Stomach (tissue), 9 donors: ENCODE results near the gene SGCA. TPM values are rescaled to one million over a fixed set of nuclear protein-coding genes. Genes with fewer than 3 reads are reported as not detected.

Source experiments
- DNase-seq, 2 donors: peaks; one replicate each; pipeline versions ENCODE4 v3.0.0 to v3.0.0-alpha.2; 2013 to 2019
- H3K27ac ChIP-seq, 5 donors: fragments of 200-600 bp in 4 of 5; sonication (generic) in 4 of 5; one replicate each; pipeline ENCODE4 v1.5.1; 2013 to 2019; ENCODE audit warnings: mild to moderate bottlenecking in 1 of 5, moderate library complexity in 1 of 5
- H3K27me3 ChIP-seq, 3 donors: fragments of 200-600 bp; sonication (generic); one replicate each; pipeline ENCODE4 v1.5.1; 2017 to 2019; ENCODE audit warnings: mixed run types in 1 of 3
- H3K36me3 ChIP-seq, 4 donors: fragments of 200-600 bp; sonication (generic); 1 replicate in 3 of 4; 2 replicates in 1 of 4; pipeline ENCODE4 v1.5.1; 2016 to 2019
- H3K4me1 ChIP-seq, 4 donors: fragments of 200-600 bp; sonication (generic); one replicate each; pipeline ENCODE4 v1.5.1; 2016 to 2019
- H3K4me3 ChIP-seq, 4 donors: fragments of 200-600 bp; sonication (generic) in 3 of 4; one replicate each; pipeline ENCODE4 v1.5.1; 2016 to 2019; ENCODE audit warnings: mild to moderate bottlenecking in 1 of 4
- H3K9me3 ChIP-seq, 4 donors: fragments of 200-600 bp; sonication (generic); one replicate each; pipeline ENCODE4 v1.5.1; 2016 to 2019
- EP300 ChIP-seq: sonication (generic); formaldehyde crosslinking; IDR thresholded peaks from one replicate; pipeline ENCODE4 v1.6.1; 2017; ENCODE audit warnings: antibody characterized with exemption
- POLR2A ChIP-seq, 4 donors: fragments of 450-650 bp; IDR thresholded peaks; one replicate each; pipeline ENCODE4 v1.6.1; 2016; ENCODE audit warnings: antibody characterized with exemption in 4 of 4, control low read depth in 2 of 4, mild to moderate bottlenecking in 1 of 4, moderate library complexity in 1 of 4
- POLR2AphosphoS5 ChIP-seq, 3 donors: sonication (generic); formaldehyde crosslinking; IDR thresholded peaks; one replicate each; pipeline ENCODE4 v1.6.1; 2016; ENCODE audit warnings: antibody characterized with exemption in 3 of 3
- WGBS, 5 donors: extraction: QIAGEN DNeasy Blood & Tissue Kit in 3 of 5; methylation state at CpG; one replicate each; pipeline versions ENCODE4 v1.1.5 to v1.1.7; 2013 to 2018; 5-methylcytosine and 5-hydroxymethylcytosine counted together
- intact Hi-C: fragments of 100-400 bp; cut with DNase I; formaldehyde crosslinking; loops from one replicate; pipeline ENCODE4 v1.15.1; 2023; ENCODE audit warnings: low total_unique reads
- polyA plus RNA-seq, 3 donors: library from polyadenylated mRNA; stranded (reverse); fragments of 200-250 nt; gene quantifications; one replicate each; pipeline ENCODE4 v1.2.3, GENCODE V29; 2013
- total RNA-seq, 5 donors: library from RNA; depleted of rRNA; stranded (reverse); fragments of >200 nt; gene quantifications; one replicate each; pipeline versions ENCODE4 v1.1.0 to v1.2.3, GENCODE V29; 2014 to 2016
- TF ChIP-seq, protein P1 (sequence below), 7 experiments: fragments of 450-650 bp in 4 of 7; fragments of 200-600 bp in 3 of 7; sonication (generic) in 3 of 7; IDR thresholded peaks; one replicate each; pipeline ENCODE4 v1.5.1; 2016 to 2019; ENCODE audit warnings: antibody characterized with exemption in 7 of 7, control low read depth in 2 of 7, mild to moderate bottlenecking in 1 of 7
- donor health status: healthy with polysubstance abuse.
- donor health status: Bipolar disorder and iron deficiency.
- donor health status: healthy.

The SGCA gene
- total and polyA plus RNA-seq, 8 donors = 5.4 to 89.3 (median 15.1) TPM

DNA sequence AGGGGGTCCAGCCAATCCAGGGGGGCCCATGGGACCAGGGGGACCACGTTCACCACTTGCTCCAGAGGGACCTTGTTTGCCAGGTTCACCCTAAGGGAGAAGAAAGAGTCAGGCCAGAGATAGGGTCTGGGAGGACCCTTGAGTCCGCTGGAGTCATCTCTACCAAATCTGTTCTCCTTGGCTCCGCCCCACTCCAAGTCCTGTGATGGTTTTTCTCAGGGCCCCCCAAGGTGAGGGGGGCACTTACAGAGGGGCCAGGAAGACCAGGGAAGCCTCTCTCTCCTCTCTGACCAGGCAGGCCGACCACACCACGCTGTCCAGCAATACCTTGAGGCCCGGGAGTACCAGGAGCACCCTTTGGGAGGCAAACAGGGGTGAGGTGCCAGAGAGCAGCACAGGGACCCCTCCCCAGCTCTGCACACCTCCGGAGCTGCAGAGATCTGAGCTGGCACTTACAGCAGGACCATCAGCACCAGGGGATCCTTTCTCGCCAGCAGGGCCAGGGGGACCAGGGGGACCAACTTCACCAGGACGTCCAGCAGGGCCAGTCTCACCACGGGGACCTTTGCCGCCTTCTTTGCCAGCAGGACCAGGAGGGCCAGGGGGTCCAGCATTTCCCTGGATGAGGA, 23.2 kb downstream of the SGCA start:
- no peak for DNase-seq
- peaks cover 5 to 36% (median 15%) of the 10 kb centered on the region in 4 donors for H3K4me1 ChIP-seq
- peak overlapping the region in 3 of 5 donors; percentile 20 to 80 (median 79) for H3K27ac ChIP-seq
- H3K9me3 ChIP-seq = no peaks in the 10 kb centered on the region
- WGBS, 5 donors = 78 to 86% (median 85%) methylated on average over 7 to 11 of the region's 11 CpGs
- intact Hi-C loops = no loop called here
- H3K27me3 ChIP-seq = no peaks in the 10 kb centered on the region
- H3K36me3 ChIP-seq = peaks cover 81 to 95% (median 92%) of the 10 kb centered on the region in 4 donors
- no peak overlapping the region for H3K4me3 ChIP-seq
- TF ChIP-seq, protein P1, sequence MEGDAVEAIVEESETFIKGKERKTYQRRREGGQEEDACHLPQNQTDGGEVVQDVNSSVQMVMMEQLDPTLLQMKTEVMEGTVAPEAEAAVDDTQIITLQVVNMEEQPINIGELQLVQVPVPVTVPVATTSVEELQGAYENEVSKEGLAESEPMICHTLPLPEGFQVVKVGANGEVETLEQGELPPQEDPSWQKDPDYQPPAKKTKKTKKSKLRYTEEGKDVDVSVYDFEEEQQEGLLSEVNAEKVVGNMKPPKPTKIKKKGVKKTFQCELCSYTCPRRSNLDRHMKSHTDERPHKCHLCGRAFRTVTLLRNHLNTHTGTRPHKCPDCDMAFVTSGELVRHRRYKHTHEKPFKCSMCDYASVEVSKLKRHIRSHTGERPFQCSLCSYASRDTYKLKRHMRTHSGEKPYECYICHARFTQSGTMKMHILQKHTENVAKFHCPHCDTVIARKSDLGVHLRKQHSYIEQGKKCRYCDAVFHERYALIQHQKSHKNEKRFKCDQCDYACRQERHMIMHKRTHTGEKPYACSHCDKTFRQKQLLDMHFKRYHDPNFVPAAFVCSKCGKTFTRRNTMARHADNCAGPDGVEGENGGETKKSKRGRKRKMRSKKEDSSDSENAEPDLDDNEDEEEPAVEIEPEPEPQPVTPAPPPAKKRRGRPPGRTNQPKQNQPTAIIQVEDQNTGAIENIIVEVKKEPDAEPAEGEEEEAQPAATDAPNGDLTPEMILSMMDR (IDR thresholded peaks at IDR 0.05) = no peak
- TF ChIP-seq POLR2AphosphoS5 (IDR thresholded peaks at IDR 0.05) (no peak), EP300 (no peak), POLR2A (IDR thresholded peaks at IDR 0.05) (no peak)

DNA sequence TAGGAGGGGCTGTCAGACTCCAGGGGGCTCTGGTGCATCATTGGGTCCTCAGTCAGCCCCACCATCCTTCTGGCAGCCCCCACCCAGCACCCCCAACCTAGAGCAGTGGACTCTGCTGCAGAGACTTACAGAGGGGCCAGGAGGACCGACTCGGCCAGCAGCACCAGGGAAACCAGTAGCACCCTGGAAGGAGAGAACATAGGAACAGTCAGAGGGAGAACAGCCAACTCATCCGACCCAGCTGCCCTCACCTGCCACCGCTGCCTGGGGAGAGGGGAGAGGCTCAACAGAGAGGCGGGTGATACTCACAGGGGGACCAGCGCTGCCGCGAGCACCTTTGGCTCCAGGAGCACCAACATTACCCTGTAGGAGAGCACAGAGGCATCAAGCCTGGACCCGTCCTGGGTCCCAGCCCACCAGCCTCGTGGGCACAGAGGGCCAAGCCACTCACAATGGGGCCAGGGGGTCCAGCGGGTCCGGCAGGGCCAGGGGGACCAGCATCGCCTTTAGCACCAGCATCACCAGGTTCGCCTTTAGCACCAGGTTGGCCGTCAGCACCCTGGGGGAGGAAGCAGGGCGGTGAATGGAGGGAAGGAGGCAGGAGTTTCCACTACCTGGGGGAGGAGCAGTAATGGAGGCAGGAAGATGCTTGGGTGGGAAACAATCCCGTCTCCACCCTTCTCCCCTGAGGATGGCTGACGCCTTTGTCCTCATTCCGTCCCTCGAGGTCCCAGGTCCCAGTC, 23.9 kb downstream of the SGCA start:
- peaks cover 88 to 100% (median 98%) of the 10 kb centered on the region in 4 donors for H3K36me3 ChIP-seq
- H3K4me1 ChIP-seq = peaks cover 0 to 29% (median 10%) of the 10 kb centered on the region in 4 donors
- H3K4me3 ChIP-seq = no peak overlapping the region
- 71 to 88% (median 86%) methylated on average over 16 to 20 of the region's 20 CpGs for WGBS, 5 donors
- intact Hi-C loops = no loop called here
- H3K27me3 ChIP-seq = no peaks in the 10 kb centered on the region
- DNase-seq = no peak
- H3K9me3 ChIP-seq = no peaks in the 10 kb centered on the region
- TF ChIP-seq, protein P1 (IDR thresholded peaks at IDR 0.05) = no peak
- no peak for TF ChIP-seq POLR2A (IDR thresholded peaks at IDR 0.05)
- no peak for TF ChIP-seq EP300
- TF ChIP-seq POLR2AphosphoS5 (IDR thresholded peaks at IDR 0.05) = no peak
- peak overlapping the region in 3 of 5 donors; percentile 20 to 79 (median 54) for H3K27ac ChIP-seq

DNA sequence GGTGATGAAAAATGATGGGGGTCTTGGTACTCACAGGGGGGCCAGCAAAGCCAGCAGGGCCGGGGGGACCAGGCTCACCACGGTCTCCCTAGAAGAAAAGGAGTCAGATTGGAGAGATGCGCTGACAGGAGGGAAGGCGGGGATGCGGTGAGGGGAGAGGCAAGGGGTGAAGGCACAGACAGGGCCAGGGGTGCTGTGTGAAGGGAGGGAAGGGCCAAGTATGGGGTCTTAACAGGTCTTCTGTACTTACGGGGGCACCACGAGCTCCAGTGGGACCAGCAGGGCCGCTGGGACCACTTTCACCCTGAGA, 24.4 kb downstream of the SGCA start:
- Histone ChIP-seq H3K4me1 (peaks cover 0 to 31% (median 10%) of the 10 kb centered on the region in 4 donors), H3K36me3 (peaks cover 93 to 100% (median 100%) of the 10 kb centered on the region in 4 donors), H3K4me3 (no peak overlapping the region), H3K27ac (peak overlapping the region in 1 of 5 donors; percentile 54), H3K9me3 (no peaks in the 10 kb centered on the region), H3K27me3 (no peaks in the 10 kb centered on the region)
- TF ChIP-seq, protein P1 (IDR thresholded peaks at IDR 0.05) = no peak
- no peak for TF ChIP-seq EP300
- no peak for TF ChIP-seq POLR2A (IDR thresholded peaks at IDR 0.05)
- no peak for TF ChIP-seq POLR2AphosphoS5 (IDR thresholded peaks at IDR 0.05)
- 77 to 91% (median 86%) methylated on average over 8 of the region's 8 CpGs for WGBS, 5 donors
- no peak for DNase-seq
- intact Hi-C loops = no loop called here

DNA sequence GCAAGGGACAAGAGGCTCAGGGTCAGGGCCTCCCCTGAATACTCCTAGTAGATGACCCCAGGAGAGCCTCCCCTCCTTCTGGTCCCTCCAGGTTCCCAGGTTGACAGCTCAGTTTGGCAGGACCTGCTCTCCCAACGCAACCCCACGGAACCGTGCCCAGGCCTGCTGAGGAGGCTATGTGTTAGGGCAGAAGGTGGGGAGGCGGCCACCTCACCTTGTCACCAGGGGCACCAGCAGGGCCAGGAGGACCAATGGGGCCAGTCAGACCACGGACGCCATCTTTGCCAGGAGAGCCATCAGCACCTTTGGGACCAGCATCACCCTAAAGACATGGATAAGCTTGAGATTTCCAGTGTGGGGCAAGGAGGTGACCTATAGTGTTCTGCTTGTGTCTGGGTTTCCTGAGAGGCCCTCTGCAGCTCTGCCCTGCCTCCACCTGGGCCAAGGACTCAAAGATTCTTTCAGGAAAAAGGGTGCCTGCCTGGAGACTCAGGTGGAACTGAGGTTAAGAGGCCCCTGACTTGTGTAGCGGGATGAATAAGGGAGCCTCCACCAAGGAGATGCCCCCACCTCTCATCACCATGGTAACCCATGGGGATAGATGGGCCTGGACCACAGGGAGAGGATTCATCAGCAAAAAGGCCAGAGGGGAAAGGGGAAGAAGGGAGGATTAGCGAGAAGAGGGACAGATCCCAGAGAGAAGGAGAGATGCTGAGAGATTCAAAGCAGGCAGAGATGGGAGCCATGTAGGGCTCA, 25.0 kb downstream of the SGCA start:
- no peak for DNase-seq

More for the DNA sequence above, 25.0 kb downstream of the SGCA start:
- H3K27ac ChIP-seq = peak overlapping the region in 3 of 5 donors; percentile 28 to 54 (median 42)
- WGBS, 5 donors = 77 to 91% (median 90%) methylated on average over 3 to 8 of the region's 8 CpGs
- intact Hi-C loops = no loop called here
- H3K4me3 ChIP-seq = no peak overlapping the region
- no peaks in the 10 kb centered on the region for H3K9me3 ChIP-seq
- H3K4me1 ChIP-seq = peaks cover 0 to 31% (median 10%) of the 10 kb centered on the region in 4 donors
- no peak for TF ChIP-seq POLR2A (IDR thresholded peaks at IDR 0.05)
- TF ChIP-seq, protein P1 (IDR thresholded peaks at IDR 0.05) = no peak
- TF ChIP-seq EP300 = no peak
- TF ChIP-seq POLR2AphosphoS5 (IDR thresholded peaks at IDR 0.05) = no peak
- H3K27me3 ChIP-seq = no peaks in the 10 kb centered on the region
- peaks cover 96 to 100% (median 100%) of the 10 kb centered on the region in 4 donors for H3K36me3 ChIP-seq
